PC-9 (cell line): ENCODE results near the gene DPF1.

Experiments used
- CTCF ChIP-seq: fragments of 200-600 bp; sonication (generic); conservative IDR thresholded peaks from 2 replicates; pipeline ENCODE4 v1.6.1; 2017; ENCODE audit warnings: mixed run types, antibody characterized with exemption, mild to moderate bottlenecking, moderate library complexity
- EZH2 ChIP-seq: fragments of 200-600 bp; sonication (generic); IDR thresholded peaks from 2 replicates; pipeline ENCODE4 v1.8.0; 2017; ENCODE audit warnings: antibody characterized with exemption, low read depth

- TF ChIP-seq CTCF, result no peak
- TF ChIP-seq EZH2, result no peak
Measured at GRCh38 chr19:38250821-38251563, 27.0 kb upstream of the DPF1 start.
